Nucleus accumbens (tissue), 56 donors: Measurements from ENCODE around the gene IGF2.

ENCODE experiments used
- DNase-seq, 56 donors: peaks; one replicate each; lab custom pipeline; 2025; lab: John Stamatoyannopoulos, UW

The IGF2 gene

GRCh38 chr11:2107521-2107920, 31.7 kb downstream of the IGF2 start:
- no peak for DNase-seq

GRCh38 chr11:2106583-2107209, 32.5 kb downstream of the IGF2 start:
- DNase-seq: no peak

- DNase-seq: no peak
Observed at GRCh38 chr11:2105511-2105910, 33.7 kb downstream of the IGF2 start.

GRCh38 chr11:2104524-2105440, 34.4 kb downstream of the IGF2 start:
- no peak for DNase-seq

- DNase-seq: no peak
Observed at GRCh38 chr11:2103668-2104523, 35.3 kb downstream of the IGF2 start.

GRCh38 chr11:2102883-2103213, 36.3 kb downstream of the IGF2 start:
- DNase-seq: no peak

- DNase-seq: no peak
Observed at GRCh38 chr11:2102132-2102882, 36.9 kb downstream of the IGF2 start.

- no peak for DNase-seq
Observed at GRCh38 chr11:2101171-2101675, 38.0 kb downstream of the IGF2 start.

- DNase-seq: no peak
Observed at GRCh38 chr11:2100361-2101170, 38.6 kb downstream of the IGF2 start.

- DNase-seq: no peak
Observed at GRCh38 chr11:2099516-2100349, 39.5 kb downstream of the IGF2 start.

GRCh38 chr11:2098691-2099515, 40.3 kb downstream of the IGF2 start:
- no peak for DNase-seq

GRCh38 chr11:2097998-2098690, 41.0 kb downstream of the IGF2 start:
- no peak for DNase-seq

- DNase-seq: no peak
Observed at GRCh38 chr11:2097356-2097997, 41.7 kb downstream of the IGF2 start.

- DNase-seq: no peak
Observed at GRCh38 chr11:2096919-2097301, 42.3 kb downstream of the IGF2 start.

- DNase-seq: no peak
Observed at GRCh38 chr11:2096011-2096918, 42.9 kb downstream of the IGF2 start.
